ENCODE results near the gene SCGB2A2.

The SCGB2A2 gene

DNA sequence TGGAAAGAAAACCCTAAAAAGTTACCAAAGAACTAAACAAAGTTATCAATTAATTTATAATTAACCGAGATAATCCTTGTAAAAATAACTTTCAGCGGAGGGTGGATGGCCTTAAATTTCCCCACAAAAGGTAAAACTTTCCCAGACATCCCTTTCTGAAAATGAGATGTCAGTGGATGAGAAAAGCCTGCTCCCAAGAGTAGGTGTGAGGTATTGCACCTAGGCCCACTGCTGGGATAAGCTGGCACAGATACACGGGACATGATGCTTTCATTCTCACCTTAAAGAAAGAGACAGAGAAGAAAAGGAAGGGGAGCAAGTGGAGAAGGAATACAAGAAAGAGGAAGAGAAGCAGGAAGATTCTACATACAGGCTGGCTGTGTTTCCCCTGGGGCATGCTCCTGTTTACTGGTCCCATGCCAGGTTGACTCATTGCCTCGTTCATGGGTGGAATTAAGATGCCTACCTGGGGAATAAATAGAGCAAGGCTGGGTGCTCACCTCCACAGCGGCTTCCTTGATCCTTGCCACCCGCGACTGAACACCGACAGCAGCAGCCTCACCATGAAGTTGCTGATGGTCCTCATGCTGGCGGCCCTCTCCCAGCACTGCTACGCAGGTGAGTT is at the start of gene SCGB2A2:
TSS of gene SCGB2A2 (plus strand) at position 505 of the 625 bp plus-strand sequence. CDS start at position 564, 59 bp downstream.
- no peak within 1 kb of the TSS for H3K4me3 ChIP-seq (ENCODE audit: low read depth, low read length)
- TF ChIP-seq, protein P1, sequence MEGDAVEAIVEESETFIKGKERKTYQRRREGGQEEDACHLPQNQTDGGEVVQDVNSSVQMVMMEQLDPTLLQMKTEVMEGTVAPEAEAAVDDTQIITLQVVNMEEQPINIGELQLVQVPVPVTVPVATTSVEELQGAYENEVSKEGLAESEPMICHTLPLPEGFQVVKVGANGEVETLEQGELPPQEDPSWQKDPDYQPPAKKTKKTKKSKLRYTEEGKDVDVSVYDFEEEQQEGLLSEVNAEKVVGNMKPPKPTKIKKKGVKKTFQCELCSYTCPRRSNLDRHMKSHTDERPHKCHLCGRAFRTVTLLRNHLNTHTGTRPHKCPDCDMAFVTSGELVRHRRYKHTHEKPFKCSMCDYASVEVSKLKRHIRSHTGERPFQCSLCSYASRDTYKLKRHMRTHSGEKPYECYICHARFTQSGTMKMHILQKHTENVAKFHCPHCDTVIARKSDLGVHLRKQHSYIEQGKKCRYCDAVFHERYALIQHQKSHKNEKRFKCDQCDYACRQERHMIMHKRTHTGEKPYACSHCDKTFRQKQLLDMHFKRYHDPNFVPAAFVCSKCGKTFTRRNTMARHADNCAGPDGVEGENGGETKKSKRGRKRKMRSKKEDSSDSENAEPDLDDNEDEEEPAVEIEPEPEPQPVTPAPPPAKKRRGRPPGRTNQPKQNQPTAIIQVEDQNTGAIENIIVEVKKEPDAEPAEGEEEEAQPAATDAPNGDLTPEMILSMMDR (conservative IDR thresholded peaks at IDR 0.05; ENCODE audit: low read depth, low read length), result peak; percentile 38
- DNase-seq (ENCODE audit: low read depth), result peak; percentile 4

DNA sequence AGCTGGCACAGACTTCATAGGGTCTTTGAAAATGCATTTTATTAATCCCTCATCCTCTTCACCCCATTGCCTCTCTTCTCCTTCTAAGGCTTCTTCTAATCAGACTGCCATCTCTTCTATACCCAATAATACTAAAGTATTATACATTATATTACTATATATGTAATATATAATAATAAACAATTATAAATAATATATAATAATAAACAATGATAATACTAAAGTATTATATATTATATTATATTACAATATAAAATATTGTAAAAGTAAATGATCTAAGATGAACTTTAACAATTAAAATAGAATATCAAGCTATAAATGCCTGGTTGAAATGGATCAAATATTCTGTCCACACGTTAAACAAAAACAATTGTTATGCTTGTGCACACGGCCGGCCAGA is 48.5 kb upstream of the SCGB2A2 start:
- DNase-seq (ENCODE audit: low read depth), result no peak
- TF ChIP-seq, protein P1 (conservative IDR thresholded peaks at IDR 0.05; ENCODE audit: low read depth, low read length), result no peak
- H3K4me3 ChIP-seq (ENCODE audit: low read depth, low read length), result no peak overlapping the region

DNA sequence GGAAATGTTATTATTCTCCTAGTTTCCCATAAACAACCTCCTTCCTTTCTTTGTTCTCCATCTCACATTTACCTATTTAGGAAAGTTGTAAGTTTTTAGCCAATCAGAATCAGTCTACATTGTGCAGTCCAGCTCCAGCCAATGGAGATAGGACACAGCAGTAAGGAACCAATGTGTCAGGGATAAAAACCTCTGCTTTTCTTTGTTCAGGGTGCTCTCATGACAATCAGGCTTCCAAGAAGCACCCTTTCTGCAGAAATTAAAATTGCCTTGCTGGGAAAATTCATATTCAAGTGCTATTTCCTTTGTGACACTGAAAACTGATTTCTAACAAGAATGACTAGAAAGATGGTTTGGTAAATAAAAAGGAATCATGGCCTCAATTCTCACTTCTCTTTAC is 46.9 kb upstream of the SCGB2A2 start:
- TF ChIP-seq, protein P1 (conservative IDR thresholded peaks at IDR 0.05; ENCODE audit: low read depth, low read length), result no peak
- DNase-seq (ENCODE audit: low read depth), result peak; percentile 6

DNA sequence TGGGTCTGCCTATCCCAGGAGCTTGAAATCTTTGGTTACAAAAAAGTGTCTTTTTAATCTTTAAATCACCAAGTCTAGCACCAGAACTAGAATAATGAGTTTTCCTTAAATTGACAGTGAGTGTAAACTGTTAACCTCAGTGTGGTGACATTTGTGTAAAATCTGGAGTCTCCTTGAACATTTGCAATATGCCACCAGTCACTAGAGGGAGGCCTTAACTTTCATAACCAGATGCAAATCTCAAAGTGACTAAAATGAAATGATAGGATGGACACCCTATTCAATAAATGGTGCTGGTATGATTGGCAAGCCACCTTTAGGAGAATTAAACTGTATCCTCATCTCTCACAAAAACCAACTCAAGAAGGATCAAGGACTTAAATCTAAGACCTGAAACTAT is 36.2 kb upstream of the SCGB2A2 start:
- TF ChIP-seq, protein P1 (conservative IDR thresholded peaks at IDR 0.05; ENCODE audit: low read depth, low read length), result peak; percentile 21
- H3K4me3 ChIP-seq (ENCODE audit: low read depth, low read length), result no peak overlapping the region
- DNase-seq (ENCODE audit: low read depth), result peak; percentile 13

More for the DNA sequence above, 46.9 kb upstream of the SCGB2A2 start:
- H3K4me3 ChIP-seq (ENCODE audit: low read depth, low read length), result no peak overlapping the region

DNA sequence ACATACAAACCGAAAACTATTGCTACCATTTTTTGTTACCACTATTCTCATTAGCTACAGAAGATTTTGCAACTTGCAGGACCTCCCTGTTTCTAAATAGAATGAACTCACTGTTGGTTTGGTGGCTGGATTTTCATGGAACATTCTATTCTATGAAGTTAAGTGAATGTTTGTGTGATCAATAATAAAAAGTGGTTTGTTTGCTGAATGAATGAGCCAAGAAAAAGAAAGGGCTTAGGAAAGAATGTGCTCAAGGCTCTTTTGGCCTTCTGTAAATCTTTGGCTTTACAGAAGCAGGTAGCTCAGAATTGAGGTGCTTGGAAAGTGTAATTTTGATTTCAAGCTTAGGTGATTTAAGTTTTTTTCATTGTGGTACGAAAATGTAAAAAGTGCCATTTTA is 33.8 kb upstream of the SCGB2A2 start:
- TF ChIP-seq, protein P1 (conservative IDR thresholded peaks at IDR 0.05; ENCODE audit: low read depth, low read length), result no peak
- no peak for DNase-seq (ENCODE audit: low read depth)
- H3K4me3 ChIP-seq (ENCODE audit: low read depth, low read length), result no peak overlapping the region

- no peak for DNase-seq (ENCODE audit: low read depth)
- no peak overlapping the region for H3K4me3 ChIP-seq (ENCODE audit: low read depth, low read length)
- TF ChIP-seq, protein P1 (conservative IDR thresholded peaks at IDR 0.05; ENCODE audit: low read depth, low read length), result no peak
Measured at GRCh38 chr11:62237499-62237898, 32.5 kb upstream of the SCGB2A2 start.

- DNase-seq (ENCODE audit: low read depth), result no peak
- no peak overlapping the region for H3K4me3 ChIP-seq (ENCODE audit: low read depth, low read length)
- TF ChIP-seq, protein P1 (conservative IDR thresholded peaks at IDR 0.05; ENCODE audit: low read depth, low read length), result no peak
Measured at GRCh38 chr11:62238151-62238550, 31.8 kb upstream of the SCGB2A2 start.
